WTC11 (cell line): ENCODE data around the gene TEFM.

Experiments
- ESRRA ChIP-seq: sonication (generic); formaldehyde crosslinking; IDR thresholded peaks from 2 replicates; pipeline ENCODE4 v1.8.1; 2022; ENCODE audit warnings: mild to moderate bottlenecking, missing genetic modification reagents, borderline replicate concordance
- TEAD4 ChIP-seq: sonication (generic); formaldehyde crosslinking; IDR thresholded peaks from 2 replicates; pipeline ENCODE4 v1.8.0; 2022; ENCODE audit warnings: mild to moderate bottlenecking, missing genetic modification reagents
- ZNF423 ChIP-seq: fragments of 250-450 bp; sonication (Bioruptor Pico); IDR thresholded peaks from 2 replicates; pipeline ENCODE4 v2.1.2; 2022; ENCODE audit warnings: mild to moderate bottlenecking, moderate library complexity
- TF ChIP-seq, protein P1 (sequence below): sonication (generic); formaldehyde crosslinking; IDR thresholded peaks from 2 replicates; pipeline ENCODE4 v1.8.0; 2023; ENCODE audit warnings: mild to moderate bottlenecking, missing genetic modification reagents
- TF ChIP-seq, protein P2 (sequence below): fragments of 200-600 bp; IDR thresholded peaks from 2 replicates; pipeline ENCODE4 v1.8.0; 2022; ENCODE audit warnings: antibody characterized with exemption
- TF ChIP-seq, protein P3 (sequence below): sonication (generic); formaldehyde crosslinking; IDR thresholded peaks from 2 replicates; pipeline ENCODE4 v1.8.0; 2022; ENCODE audit warnings: mild to moderate bottlenecking, missing genetic modification reagents

DNA sequence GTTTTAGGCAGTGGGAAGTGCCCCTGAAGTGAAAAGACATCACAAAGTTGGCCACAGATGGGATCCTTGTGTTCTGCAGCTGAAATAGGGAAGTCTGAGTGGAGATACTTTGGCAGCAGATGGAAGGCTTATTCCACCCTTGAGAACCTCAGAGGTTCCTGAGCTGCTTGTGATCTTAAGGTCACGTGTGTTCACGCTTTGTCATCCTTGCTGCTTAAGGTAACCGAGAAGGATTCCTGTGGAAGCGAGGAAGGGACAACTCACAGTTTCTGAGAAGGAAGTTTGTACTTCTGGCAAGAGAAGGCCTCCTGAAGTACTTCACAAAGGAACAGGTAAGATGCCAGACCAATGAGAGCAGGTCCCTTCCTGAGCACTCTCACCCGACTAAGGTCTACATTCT, 27.9 kb upstream of the TEFM start:
- TF ChIP-seq, protein P1, sequence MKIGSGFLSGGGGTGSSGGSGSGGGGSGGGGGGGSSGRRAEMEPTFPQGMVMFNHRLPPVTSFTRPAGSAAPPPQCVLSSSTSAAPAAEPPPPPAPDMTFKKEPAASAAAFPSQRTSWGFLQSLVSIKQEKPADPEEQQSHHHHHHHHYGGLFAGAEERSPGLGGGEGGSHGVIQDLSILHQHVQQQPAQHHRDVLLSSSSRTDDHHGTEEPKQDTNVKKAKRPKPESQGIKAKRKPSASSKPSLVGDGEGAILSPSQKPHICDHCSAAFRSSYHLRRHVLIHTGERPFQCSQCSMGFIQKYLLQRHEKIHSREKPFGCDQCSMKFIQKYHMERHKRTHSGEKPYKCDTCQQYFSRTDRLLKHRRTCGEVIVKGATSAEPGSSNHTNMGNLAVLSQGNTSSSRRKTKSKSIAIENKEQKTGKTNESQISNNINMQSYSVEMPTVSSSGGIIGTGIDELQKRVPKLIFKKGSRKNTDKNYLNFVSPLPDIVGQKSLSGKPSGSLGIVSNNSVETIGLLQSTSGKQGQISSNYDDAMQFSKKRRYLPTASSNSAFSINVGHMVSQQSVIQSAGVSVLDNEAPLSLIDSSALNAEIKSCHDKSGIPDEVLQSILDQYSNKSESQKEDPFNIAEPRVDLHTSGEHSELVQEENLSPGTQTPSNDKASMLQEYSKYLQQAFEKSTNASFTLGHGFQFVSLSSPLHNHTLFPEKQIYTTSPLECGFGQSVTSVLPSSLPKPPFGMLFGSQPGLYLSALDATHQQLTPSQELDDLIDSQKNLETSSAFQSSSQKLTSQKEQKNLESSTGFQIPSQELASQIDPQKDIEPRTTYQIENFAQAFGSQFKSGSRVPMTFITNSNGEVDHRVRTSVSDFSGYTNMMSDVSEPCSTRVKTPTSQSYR: no peak
- TF ChIP-seq ZNF423 (no peak), ESRRA (CRISPR knock-in tag) (no peak), TEAD4 (CRISPR knock-in tag) (no peak)
- TF ChIP-seq, protein P2, sequence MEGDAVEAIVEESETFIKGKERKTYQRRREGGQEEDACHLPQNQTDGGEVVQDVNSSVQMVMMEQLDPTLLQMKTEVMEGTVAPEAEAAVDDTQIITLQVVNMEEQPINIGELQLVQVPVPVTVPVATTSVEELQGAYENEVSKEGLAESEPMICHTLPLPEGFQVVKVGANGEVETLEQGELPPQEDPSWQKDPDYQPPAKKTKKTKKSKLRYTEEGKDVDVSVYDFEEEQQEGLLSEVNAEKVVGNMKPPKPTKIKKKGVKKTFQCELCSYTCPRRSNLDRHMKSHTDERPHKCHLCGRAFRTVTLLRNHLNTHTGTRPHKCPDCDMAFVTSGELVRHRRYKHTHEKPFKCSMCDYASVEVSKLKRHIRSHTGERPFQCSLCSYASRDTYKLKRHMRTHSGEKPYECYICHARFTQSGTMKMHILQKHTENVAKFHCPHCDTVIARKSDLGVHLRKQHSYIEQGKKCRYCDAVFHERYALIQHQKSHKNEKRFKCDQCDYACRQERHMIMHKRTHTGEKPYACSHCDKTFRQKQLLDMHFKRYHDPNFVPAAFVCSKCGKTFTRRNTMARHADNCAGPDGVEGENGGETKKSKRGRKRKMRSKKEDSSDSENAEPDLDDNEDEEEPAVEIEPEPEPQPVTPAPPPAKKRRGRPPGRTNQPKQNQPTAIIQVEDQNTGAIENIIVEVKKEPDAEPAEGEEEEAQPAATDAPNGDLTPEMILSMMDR: no peak
- TF ChIP-seq, protein P3, sequence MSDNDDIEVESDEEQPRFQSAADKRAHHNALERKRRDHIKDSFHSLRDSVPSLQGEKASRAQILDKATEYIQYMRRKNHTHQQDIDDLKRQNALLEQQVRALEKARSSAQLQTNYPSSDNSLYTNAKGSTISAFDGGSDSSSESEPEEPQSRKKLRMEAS (CRISPR knock-in tag): no peak
